ENCODE measurements around the gene MBD1. TPM values are rescaled to one million over a fixed set of nuclear protein-coding genes. Genes with fewer than 3 reads are reported as not detected.

Gene MBD1
- total and polyA plus RNA-seq, 10 of the 15 experiments (the other 5 are each of a cell fraction or from before 2014, with no cell fraction given), result 8.4 to 97.7 (median 59.9) TPM

DNA sequence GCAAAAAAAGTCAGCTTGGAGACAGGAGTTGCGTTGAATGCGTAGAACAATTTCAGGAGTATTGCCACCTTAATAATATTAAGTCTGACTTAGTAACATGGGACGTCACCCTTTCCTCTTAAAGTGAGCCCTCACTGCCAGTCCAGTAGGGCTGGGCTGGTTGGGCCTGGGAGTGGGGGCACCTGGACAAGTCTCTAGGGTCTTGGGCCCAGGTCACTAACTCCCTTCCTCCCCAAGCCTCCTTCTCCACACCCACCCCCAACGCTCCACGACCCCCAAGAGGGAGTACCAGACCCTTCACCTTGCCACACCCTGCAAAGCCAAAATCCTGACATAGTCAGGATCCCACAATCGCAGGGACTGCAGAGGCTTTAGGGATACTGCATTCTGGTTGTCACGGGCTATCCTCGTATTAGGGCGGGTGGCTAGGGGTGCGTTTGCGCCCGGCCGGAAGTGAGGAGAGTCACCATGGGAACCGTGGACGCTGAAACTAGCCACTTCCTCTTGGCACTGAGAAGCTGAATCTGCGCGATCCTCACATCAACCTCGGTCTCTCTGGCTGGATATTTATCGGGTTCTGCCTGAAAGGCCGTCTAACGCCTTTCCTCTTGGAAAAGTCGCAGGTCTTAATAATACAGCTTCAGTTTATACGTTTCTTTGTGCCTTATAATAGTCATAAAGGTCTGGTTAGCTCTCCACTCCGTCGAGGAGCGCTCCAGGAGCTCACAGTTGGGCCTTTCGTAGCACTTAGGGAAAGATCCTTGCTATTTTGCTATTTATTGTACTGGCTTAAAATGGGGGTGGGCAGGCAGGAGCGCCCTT lies 16.5 kb upstream of the MBD1 start (continued):
- TF ChIP-seq BCL11A (IDR thresholded peaks at IDR 0.05; ENCODE audit: low read depth, low read length) (0 out of 2 replicates have a peak, but pooled peaks have one; percentile 19), EZH2 (IDR thresholded peaks at IDR 0.05; ENCODE audit: borderline replicate concordance, control insufficient read depth, low read depth, low read length) (no peak), SPI1 (IDR thresholded peaks at IDR 0.05; ENCODE audit: borderline replicate concordance, insufficient read depth, low read depth, low read length) (peak; percentile 96), ZNF274 (IDR thresholded peaks at IDR 0.05; ENCODE audit: insufficient read depth, insufficient read length) (no peak), FOXK2 (IDR thresholded peaks at IDR 0.05) (no peak), SRF (IDR thresholded peaks at IDR 0.05; ENCODE audit: low read depth in 2 of 2, low read length in 2 of 2) (no peak), SIN3A (IDR thresholded peaks at IDR 0.05; ENCODE audit: low read depth, low read length) (peak; percentile 92), TAF1 (IDR thresholded peaks at IDR 0.05; ENCODE audit: borderline replicate concordance, low read depth, low read length) (no peak), ZNF217 (IDR thresholded peaks at IDR 0.05) (no peak)
- TF ChIP-seq, protein P1, sequence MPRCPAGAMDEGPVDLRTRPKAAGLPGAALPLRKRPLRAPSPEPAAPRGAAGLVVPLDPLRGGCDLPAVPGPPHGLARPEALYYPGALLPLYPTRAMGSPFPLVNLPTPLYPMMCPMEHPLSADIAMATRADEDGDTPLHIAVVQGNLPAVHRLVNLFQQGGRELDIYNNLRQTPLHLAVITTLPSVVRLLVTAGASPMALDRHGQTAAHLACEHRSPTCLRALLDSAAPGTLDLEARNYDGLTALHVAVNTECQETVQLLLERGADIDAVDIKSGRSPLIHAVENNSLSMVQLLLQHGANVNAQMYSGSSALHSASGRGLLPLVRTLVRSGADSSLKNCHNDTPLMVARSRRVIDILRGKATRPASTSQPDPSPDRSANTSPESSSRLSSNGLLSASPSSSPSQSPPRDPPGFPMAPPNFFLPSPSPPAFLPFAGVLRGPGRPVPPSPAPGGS (IDR thresholded peaks at IDR 0.05; ENCODE audit: borderline replicate concordance, insufficient read depth, low read depth, low read length, poor library complexity, severe bottlenecking), result no peak
- TF ChIP-seq, protein P2, sequence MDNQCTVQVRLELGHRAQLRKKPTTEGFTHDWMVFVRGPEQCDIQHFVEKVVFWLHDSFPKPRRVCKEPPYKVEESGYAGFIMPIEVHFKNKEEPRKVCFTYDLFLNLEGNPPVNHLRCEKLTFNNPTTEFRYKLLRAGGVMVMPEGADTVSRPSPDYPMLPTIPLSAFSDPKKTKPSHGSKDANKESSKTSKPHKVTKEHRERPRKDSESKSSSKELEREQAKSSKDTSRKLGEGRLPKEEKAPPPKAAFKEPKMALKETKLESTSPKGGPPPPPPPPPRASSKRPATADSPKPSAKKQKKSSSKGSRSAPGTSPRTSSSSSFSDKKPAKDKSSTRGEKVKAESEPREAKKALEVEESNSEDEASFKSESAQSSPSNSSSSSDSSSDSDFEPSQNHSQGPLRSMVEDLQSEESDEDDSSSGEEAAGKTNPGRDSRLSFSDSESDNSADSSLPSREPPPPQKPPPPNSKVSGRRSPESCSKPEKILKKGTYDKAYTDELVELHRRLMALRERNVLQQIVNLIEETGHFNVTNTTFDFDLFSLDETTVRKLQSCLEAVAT (IDR thresholded peaks at IDR 0.05), result no peak
- TF ChIP-seq, protein P3, sequence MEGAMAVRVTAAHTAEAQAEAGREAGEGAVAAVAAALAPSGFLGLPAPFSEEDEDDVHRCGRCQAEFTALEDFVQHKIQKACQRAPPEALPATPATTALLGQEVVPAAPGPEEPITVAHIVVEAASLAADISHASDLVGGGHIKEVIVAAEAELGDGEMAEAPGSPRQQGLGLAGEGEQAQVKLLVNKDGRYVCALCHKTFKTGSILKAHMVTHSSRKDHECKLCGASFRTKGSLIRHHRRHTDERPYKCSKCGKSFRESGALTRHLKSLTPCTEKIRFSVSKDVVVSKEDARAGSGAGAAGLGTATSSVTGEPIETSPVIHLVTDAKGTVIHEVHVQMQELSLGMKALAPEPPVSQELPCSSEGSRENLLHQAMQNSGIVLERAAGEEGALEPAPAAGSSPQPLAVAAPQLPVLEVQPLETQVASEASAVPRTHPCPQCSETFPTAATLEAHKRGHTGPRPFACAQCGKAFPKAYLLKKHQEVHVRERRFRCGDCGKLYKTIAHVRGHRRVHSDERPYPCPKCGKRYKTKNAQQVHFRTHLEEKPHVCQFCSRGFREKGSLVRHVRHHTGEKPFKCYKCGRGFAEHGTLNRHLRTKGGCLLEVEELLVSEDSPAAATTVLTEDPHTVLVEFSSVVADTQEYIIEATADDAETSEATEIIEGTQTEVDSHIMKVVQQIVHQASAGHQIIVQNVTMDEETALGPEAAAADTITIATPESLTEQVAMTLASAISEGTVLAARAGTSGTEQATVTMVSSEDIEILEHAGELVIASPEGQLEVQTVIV (IDR thresholded peaks at IDR 0.05; ENCODE audit: borderline replicate concordance, partially characterized antibody), result peak; percentile 27
- TF ChIP-seq, protein P4, sequence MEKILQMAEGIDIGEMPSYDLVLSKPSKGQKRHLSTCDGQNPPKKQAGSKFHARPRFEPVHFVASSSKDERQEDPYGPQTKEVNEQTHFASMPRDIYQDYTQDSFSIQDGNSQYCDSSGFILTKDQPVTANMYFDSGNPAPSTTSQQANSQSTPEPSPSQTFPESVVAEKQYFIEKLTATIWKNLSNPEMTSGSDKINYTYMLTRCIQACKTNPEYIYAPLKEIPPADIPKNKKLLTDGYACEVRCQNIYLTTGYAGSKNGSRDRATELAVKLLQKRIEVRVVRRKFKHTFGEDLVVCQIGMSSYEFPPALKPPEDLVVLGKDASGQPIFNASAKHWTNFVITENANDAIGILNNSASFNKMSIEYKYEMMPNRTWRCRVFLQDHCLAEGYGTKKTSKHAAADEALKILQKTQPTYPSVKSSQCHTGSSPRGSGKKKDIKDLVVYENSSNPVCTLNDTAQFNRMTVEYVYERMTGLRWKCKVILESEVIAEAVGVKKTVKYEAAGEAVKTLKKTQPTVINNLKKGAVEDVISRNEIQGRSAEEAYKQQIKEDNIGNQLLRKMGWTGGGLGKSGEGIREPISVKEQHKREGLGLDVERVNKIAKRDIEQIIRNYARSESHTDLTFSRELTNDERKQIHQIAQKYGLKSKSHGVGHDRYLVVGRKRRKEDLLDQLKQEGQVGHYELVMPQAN (conservative IDR thresholded peaks at IDR 0.05), result peak; percentile 72; the same call in 1 of the 2 replicates
- TF ChIP-seq, protein P5, sequence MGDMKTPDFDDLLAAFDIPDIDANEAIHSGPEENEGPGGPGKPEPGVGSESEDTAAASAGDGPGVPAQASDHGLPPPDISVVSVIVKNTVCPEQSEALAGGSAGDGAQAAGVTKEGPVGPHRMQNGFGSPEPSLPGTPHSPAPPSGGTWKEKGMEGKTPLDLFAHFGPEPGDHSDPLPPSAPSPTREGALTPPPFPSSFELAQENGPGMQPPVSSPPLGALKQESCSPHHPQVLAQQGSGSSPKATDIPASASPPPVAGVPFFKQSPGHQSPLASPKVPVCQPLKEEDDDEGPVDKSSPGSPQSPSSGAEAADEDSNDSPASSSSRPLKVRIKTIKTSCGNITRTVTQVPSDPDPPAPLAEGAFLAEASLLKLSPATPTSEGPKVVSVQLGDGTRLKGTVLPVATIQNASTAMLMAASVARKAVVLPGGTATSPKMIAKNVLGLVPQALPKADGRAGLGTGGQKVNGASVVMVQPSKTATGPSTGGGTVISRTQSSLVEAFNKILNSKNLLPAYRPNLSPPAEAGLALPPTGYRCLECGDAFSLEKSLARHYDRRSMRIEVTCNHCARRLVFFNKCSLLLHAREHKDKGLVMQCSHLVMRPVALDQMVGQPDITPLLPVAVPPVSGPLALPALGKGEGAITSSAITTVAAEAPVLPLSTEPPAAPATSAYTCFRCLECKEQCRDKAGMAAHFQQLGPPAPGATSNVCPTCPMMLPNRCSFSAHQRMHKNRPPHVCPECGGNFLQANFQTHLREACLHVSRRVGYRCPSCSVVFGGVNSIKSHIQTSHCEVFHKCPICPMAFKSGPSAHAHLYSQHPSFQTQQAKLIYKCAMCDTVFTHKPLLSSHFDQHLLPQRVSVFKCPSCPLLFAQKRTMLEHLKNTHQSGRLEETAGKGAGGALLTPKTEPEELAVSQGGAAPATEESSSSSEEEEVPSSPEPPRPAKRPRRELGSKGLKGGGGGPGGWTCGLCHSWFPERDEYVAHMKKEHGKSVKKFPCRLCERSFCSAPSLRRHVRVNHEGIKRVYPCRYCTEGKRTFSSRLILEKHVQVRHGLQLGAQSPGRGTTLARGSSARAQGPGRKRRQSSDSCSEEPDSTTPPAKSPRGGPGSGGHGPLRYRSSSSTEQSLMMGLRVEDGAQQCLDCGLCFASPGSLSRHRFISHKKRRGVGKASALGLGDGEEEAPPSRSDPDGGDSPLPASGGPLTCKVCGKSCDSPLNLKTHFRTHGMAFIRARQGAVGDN (IDR thresholded peaks at IDR 0.05), result no peak

Measured in GM12878 (cell line).